H1 (cell line): Measurements from ENCODE around the gene ATG5.

ENCODE experiments used
- PHF8 ChIP-seq: fragments of 200-600 bp; sonication (generic); conservative IDR thresholded peaks from 2 replicates; pipeline ENCODE4 v1.7.1; 2012; ENCODE audit warnings: low read depth, mild to moderate bottlenecking, inconsistent platforms, low read length, moderate library complexity
- YY1 ChIP-seq: IDR thresholded peaks from 2 replicates; pipeline ENCODE4 v1.6.1; 2011; ENCODE audit warnings: low read depth, mild to moderate bottlenecking, low read length

DNA sequence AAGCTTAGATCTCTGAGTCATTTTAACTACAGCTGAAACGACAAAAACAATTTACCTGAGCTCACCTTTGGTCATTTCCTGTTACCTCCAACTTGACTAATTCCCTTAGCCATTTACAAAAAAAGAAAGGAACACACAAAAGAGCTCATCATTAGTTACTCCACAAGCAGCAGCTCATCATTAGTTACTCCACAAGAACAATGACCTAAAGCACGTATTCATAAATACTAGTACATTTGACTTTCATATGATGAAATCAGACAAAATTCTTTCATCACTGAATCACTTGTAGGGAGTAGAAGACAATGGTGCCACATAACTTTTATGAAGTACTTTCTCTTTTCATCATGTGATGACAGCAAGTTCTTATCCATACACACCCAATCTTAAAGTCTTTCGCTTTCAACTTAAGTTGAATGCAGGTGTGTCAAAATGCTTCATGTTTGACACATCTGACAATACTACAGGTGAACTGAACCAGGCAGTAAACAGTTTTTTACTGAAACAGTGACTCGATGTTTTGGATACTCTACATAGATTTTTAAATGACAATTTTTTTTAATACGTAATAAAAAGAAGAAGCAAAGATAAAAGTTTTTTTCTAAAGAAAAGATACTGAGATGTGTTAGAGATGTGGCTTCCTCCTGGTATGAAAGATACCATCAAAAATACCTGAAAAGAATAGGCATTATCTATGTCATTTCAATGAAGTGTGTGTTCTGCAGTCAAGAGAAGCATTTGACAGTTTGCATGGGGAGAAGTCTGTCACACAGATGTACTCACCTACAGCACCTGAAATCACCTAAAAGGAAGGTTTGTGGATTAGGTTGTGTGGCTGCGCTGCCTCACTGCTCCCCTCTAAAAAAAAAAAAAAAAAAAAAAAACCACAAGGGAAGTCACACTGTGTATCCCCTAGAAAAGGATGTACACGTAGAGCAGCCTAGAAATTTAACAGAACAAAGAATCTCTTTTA, 130.3 kb downstream of the ATG5 start:
- TF ChIP-seq PHF8, result no peak
- no peak for TF ChIP-seq YY1
